ENCODE results near the gene DHX35.

DNA sequence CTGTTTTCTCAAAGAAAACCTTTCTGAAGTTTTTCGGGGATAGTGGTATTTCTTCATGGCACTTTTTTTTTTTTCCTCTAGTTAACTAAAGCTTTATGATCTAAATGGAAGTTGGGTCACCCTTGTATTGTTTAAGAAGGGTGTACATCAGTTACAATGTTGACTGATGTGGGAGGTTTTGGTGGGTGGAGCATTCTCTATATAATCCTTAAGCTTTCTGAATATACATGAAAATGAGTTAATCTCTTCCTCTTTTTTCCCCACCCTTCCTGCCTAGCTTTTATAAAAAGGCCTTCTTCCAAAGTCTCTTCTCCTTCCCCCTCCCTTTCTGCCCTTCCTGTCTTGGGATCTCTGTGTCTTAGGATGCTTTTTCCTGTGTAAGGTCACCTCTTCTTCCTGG is 47.2 kb downstream of the DHX35 start:
- TF ChIP-seq, protein P1, sequence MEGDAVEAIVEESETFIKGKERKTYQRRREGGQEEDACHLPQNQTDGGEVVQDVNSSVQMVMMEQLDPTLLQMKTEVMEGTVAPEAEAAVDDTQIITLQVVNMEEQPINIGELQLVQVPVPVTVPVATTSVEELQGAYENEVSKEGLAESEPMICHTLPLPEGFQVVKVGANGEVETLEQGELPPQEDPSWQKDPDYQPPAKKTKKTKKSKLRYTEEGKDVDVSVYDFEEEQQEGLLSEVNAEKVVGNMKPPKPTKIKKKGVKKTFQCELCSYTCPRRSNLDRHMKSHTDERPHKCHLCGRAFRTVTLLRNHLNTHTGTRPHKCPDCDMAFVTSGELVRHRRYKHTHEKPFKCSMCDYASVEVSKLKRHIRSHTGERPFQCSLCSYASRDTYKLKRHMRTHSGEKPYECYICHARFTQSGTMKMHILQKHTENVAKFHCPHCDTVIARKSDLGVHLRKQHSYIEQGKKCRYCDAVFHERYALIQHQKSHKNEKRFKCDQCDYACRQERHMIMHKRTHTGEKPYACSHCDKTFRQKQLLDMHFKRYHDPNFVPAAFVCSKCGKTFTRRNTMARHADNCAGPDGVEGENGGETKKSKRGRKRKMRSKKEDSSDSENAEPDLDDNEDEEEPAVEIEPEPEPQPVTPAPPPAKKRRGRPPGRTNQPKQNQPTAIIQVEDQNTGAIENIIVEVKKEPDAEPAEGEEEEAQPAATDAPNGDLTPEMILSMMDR (IDR thresholded peaks at IDR 0.05) = no peak
- no peak for TF ChIP-seq POLR2A (IDR thresholded peaks at IDR 0.05)
